HepG2 (cell line): ENCODE results near the gene MBLAC2. TPM values are rescaled to one million over a fixed set of nuclear protein-coding genes. Genes with fewer than 3 reads are reported as not detected.

ENCODE experiments used
- AHR ChIP-seq: IDR thresholded peaks from 2 replicates; pipeline ENCODE4 v1.6.1; 2018; ENCODE audit warnings: missing genetic modification reagents, missing compliant biosample characterization
- CHD4 ChIP-seq: fragments of 200-600 bp; sonication (generic); IDR thresholded peaks from 2 replicates; pipeline ENCODE4 v1.7.0; 2017; ENCODE audit warnings: mild to moderate bottlenecking, low read length, borderline replicate concordance
- CREB1 ChIP-seq, 2 experiments: fragments of 450-650 bp in 1 of 2; IDR thresholded peaks; 2 replicates each; pipeline ENCODE4 v1.6.1; 2016 to 2017; ENCODE audit warnings: control low read depth in 1 of 2, mild to moderate bottlenecking in 1 of 2, missing compliant biosample characterization in 1 of 2, missing genetic modification characterization in 1 of 2
- HHEX ChIP-seq: IDR thresholded peaks from 2 replicates; pipeline ENCODE4 v1.6.1; 2016; ENCODE audit warnings: control low read depth
- HIVEP1 ChIP-seq: sonication (generic); formaldehyde crosslinking; IDR thresholded peaks from 2 replicates; pipeline ENCODE4 v1.4.0; 2020; ENCODE audit warnings: mild to moderate bottlenecking, missing genetic modification reagents
- HNF4A ChIP-seq: sonication (generic); formaldehyde crosslinking; IDR thresholded peaks from 2 replicates; pipeline ENCODE4 v1.4.0; 2020; ENCODE audit warnings: missing genetic modification reagents
- JDP2 ChIP-seq: sonication (generic); formaldehyde crosslinking; IDR thresholded peaks from 2 replicates; pipeline ENCODE4 v1.8.1; 2022; ENCODE audit warnings: missing genetic modification reagents, borderline replicate concordance
- NFYB ChIP-seq: sonication (generic); formaldehyde crosslinking; IDR thresholded peaks from 2 replicates; pipeline ENCODE4 v1.4.0; 2020; ENCODE audit warnings: missing genetic modification reagents
- PRPF4 ChIP-seq: fragments of 200-400 bp; formaldehyde crosslinking; IDR thresholded peaks from 2 replicates; pipeline ENCODE4 v1.6.1; 2016; ENCODE audit warnings: low read length, low read depth; ENCODE audit not compliant: poor library complexity, severe bottlenecking
- RBM39 ChIP-seq: fragments of 200-400 bp; formaldehyde crosslinking; IDR thresholded peaks from one replicate; pipeline ENCODE4 v1.6.1; 2018; ENCODE audit warnings: antibody characterized with exemption, mild to moderate bottlenecking, low read depth, low read length; ENCODE audit not compliant: poor library complexity, severe bottlenecking
- REL ChIP-seq: sonication (generic); formaldehyde crosslinking; conservative IDR thresholded peaks from 2 replicates; pipeline ENCODE4 v1.8.0; 2022; ENCODE audit warnings: mild to moderate bottlenecking, missing genetic modification reagents, moderate library complexity
- REPIN1 ChIP-seq: sonication (generic); formaldehyde crosslinking; IDR thresholded peaks from 2 replicates; pipeline ENCODE4 v1.8.0; 2022; ENCODE audit warnings: missing genetic modification reagents, low read depth, mild to moderate bottlenecking, borderline replicate concordance
- RFX3 ChIP-seq: IDR thresholded peaks from 2 replicates; pipeline ENCODE4 v1.6.1; 2016; ENCODE audit warnings: missing biosample characterization, missing genetic modification reagents
- SMYD3 ChIP-seq: sonication (generic); formaldehyde crosslinking; IDR thresholded peaks from 2 replicates; pipeline ENCODE4 v1.8.1; 2023; ENCODE audit warnings: mild to moderate bottlenecking, missing genetic modification reagents
- YEATS4 ChIP-seq: sonication (generic); formaldehyde crosslinking; IDR thresholded peaks from 2 replicates; pipeline ENCODE4 v1.4.0; 2020; ENCODE audit warnings: missing genetic modification reagents, borderline replicate concordance
- ZFP41 ChIP-seq: sonication (generic); formaldehyde crosslinking; IDR thresholded peaks from 2 replicates; pipeline ENCODE4 v1.4.0; 2020; ENCODE audit warnings: mild to moderate bottlenecking, missing genetic modification reagents, borderline replicate concordance
- ZFP82 ChIP-seq: sonication (generic); formaldehyde crosslinking; IDR thresholded peaks from 2 replicates; pipeline ENCODE4 v1.5.1; 2020; ENCODE audit warnings: mild to moderate bottlenecking, missing genetic modification reagents, borderline replicate concordance
- ZNF124 ChIP-seq: sonication (generic); formaldehyde crosslinking; IDR thresholded peaks from 2 replicates; pipeline ENCODE4 v1.4.0; 2020; ENCODE audit warnings: missing genetic modification reagents
- ZNF17 ChIP-seq: sonication (generic); formaldehyde crosslinking; IDR thresholded peaks from 2 replicates; pipeline ENCODE4 v1.5.0; 2020; ENCODE audit warnings: mild to moderate bottlenecking, missing genetic modification reagents
- ZNF224 ChIP-seq: sonication (generic); formaldehyde crosslinking; IDR thresholded peaks from 2 replicates; pipeline ENCODE4 v1.5.0; 2020; ENCODE audit warnings: mild to moderate bottlenecking, missing genetic modification reagents
- ZNF260 ChIP-seq: sonication (generic); formaldehyde crosslinking; IDR thresholded peaks from 2 replicates; pipeline ENCODE4 v1.4.0; 2020; ENCODE audit warnings: missing genetic modification reagents, low read depth, mild to moderate bottlenecking, borderline replicate concordance
- ZNF280B ChIP-seq: sonication (generic); formaldehyde crosslinking; IDR thresholded peaks from 2 replicates; pipeline ENCODE4 v1.5.0; 2020; ENCODE audit warnings: missing genetic modification reagents, mild to moderate bottlenecking, borderline replicate concordance
- ZNF513 ChIP-seq: sonication (generic); formaldehyde crosslinking; conservative IDR thresholded peaks from 2 replicates; pipeline ENCODE4 v1.5.0; 2020; ENCODE audit warnings: missing genetic modification reagents
- ZNF678 ChIP-seq: sonication (generic); formaldehyde crosslinking; IDR thresholded peaks from 2 replicates; pipeline ENCODE4 v1.4.0; 2020; ENCODE audit warnings: mild to moderate bottlenecking, missing genetic modification reagents
- ZSCAN31 ChIP-seq: sonication (generic); formaldehyde crosslinking; IDR thresholded peaks from 2 replicates; pipeline ENCODE4 v1.5.0; 2020; ENCODE audit warnings: low read depth, mild to moderate bottlenecking, missing genetic modification reagents
- ZUFSP ChIP-seq: sonication (generic); formaldehyde crosslinking; IDR thresholded peaks from 2 replicates; pipeline ENCODE4 v1.9.0; 2021; ENCODE audit warnings: missing genetic modification reagents, mild to moderate bottlenecking, borderline replicate concordance
- polyA plus RNA-seq, 8 experiments: library from polyadenylated mRNA; depleted of rRNA in 3 of 8; stranded (reverse) in 7 of 8; unstranded in 1 of 8; fragments of >200 nt; fragmentation: Illumina TruSeq in 4 of 8; extraction: Trizol in 4 of 8; gene quantifications; 2 replicates each; pipeline versions ENCODE4 v1.2.1 to v1.2.3, GENCODE V29; 2011 to 2016; ENCODE audit warnings: low read depth in 4 of 8, missing spikeins in 1 of 8, mixed read lengths in 1 of 8; ENCODE audit not compliant: insufficient read depth in 1 of 8
- total RNA-seq, 5 experiments: library from RNA; depleted of rRNA; stranded (reverse); fragments of >200 nt; fragmentation: Illumina TruSeq; extraction: Trizol; gene quantifications; 2 replicates each; pipeline ENCODE4 v1.2.3, GENCODE V29; 2016; ENCODE audit warnings: low read depth in 1 of 5

The MBLAC2 gene
- total and polyA plus RNA-seq, 2 of the 13 experiments (the other 11 are each of a cell fraction or from before 2014, with no cell fraction given) = 2.9 to 4.1 TPM

- TF ChIP-seq YEATS4 (CRISPR knock-in tag) (no peak; the same call in 1 of the 2 replicates), ZFP82 (no peak), CREB1 (IDR thresholded peaks at IDR 0.05) (no peak), CREB1 (CRISPR knock-in tag; IDR thresholded peaks at IDR 0.05) (no peak), ZNF678 (CRISPR knock-in tag) (0 out of 2 replicates have a peak, but pooled peaks have one; percentile 36), JDP2 (CRISPR knock-in tag) (no peak; the same call in 1 of the 2 replicates), ZNF17 (no peak), ZNF513 (CRISPR knock-in tag) (no peak), CHD4 (no peak), ZNF260 (CRISPR knock-in tag) (no peak), RFX3 (CRISPR knock-in tag) (no peak), RBM39 (no peak), REPIN1 (CRISPR knock-in tag) (no peak), ZNF224 (0 out of 2 replicates have a peak, but pooled peaks have one; percentile 38), ZUFSP (CRISPR knock-in tag) (no peak), HIVEP1 (no peak; the same call in 1 of the 2 replicates), ZSCAN31 (CRISPR knock-in tag) (0 out of 2 replicates have a peak, but pooled peaks have one; percentile 16), NFYB (CRISPR knock-in tag) (no peak), ZFP41 (CRISPR knock-in tag) (no peak), HNF4A (CRISPR knock-in tag) (no peak), REL (peak; percentile 13; the same call in 1 of the 2 replicates), PRPF4 (no peak), ZNF280B (CRISPR knock-in tag) (peak; percentile 95), ZNF124 (CRISPR knock-in tag) (no peak), HHEX (CRISPR knock-in tag) (no peak), SMYD3 (CRISPR knock-in tag) (peak; percentile 59; the same call in 1 of the 2 replicates), AHR (CRISPR knock-in tag) (no peak)
Observed at GRCh38 chr5:90473396-90474234, 956 bp downstream of the MBLAC2 start (continued).
